Measurements from ENCODE around the gene NOX1.
A peak's percentile ranks its signal among the peaks of the same experiment; 100 is the strongest.
"Not testable (repeated sequence)": the region's sequence is repeated elsewhere in the genome, so short reads cannot be mapped to it uniquely, and the experiment has no call there.

Gene NOX1

GRCh38 chrX:100829730-100830129 lies 44.4 kb downstream of the NOX1 start:
- no peak overlapping the region for H3K4me3 ChIP-seq
- H3K27ac ChIP-seq, result peak overlapping the region in 3 of 21 experiments; percentile 21 to 64 (median 37)

GRCh38 chrX:100819837-100820666 lies 54.1 kb downstream of the NOX1 start, which contains the start of gene CSTF2:
Gene CSTF2, plus strand, starts transcription at chrX:100820391. Its CDS starts 26 bp downstream, at chrX:100820417.
- Histone ChIP-seq H3K27ac (peak within 1 kb of the TSS in 18 of 21 experiments; percentile 9 to 79 (median 59)), H3K4me3 (peak within 1 kb of the TSS; percentile 48 to 61 (median 58))

- peak overlapping the region in 17 of 21 experiments; percentile 9 to 79 (median 58) for H3K27ac ChIP-seq
- peak overlapping the region; percentile 48 to 61 (median 58) for H3K4me3 ChIP-seq
Observed at GRCh38 chrX:100819534-100819836, 54.7 kb downstream of the NOX1 start.

- Histone ChIP-seq H3K27ac (no peak overlapping the region), H3K4me3 (no peak overlapping the region)
Observed at GRCh38 chrX:100817340-100817739, 56.8 kb downstream of the NOX1 start.

- Histone ChIP-seq H3K27ac (no peak overlapping the region), H3K4me3 (no peak overlapping the region)
Observed at GRCh38 chrX:100812216-100813158, 61.7 kb downstream of the NOX1 start.

GRCh38 chrX:100808265-100808664 lies 65.9 kb downstream of the NOX1 start:
- not testable (repeated sequence) for H3K4me3 ChIP-seq, H3K27ac ChIP-seq

- Histone ChIP-seq H3K4me3 (no peak overlapping the region), H3K27ac (no peak overlapping the region)
Observed at GRCh38 chrX:100804780-100805179, 69.4 kb downstream of the NOX1 start.

GRCh38 chrX:100802843-100803242 lies 71.3 kb downstream of the NOX1 start:
- H3K4me3 ChIP-seq, result no peak overlapping the region
- H3K27ac ChIP-seq, result no peak overlapping the region

GRCh38 chrX:100798484-100799214 lies 75.5 kb downstream of the NOX1 start:
- H3K4me3 ChIP-seq, result no peak overlapping the region
- H3K27ac ChIP-seq, result no peak overlapping the region

GRCh38 chrX:100797359-100797758 lies 76.8 kb downstream of the NOX1 start:
- no peak overlapping the region for H3K27ac ChIP-seq

GRCh38 chrX:100796371-100796770 lies 77.8 kb downstream of the NOX1 start:
- H3K27ac ChIP-seq, H3K4me3 ChIP-seq: not testable (repeated sequence)

More at GRCh38 chrX:100797359-100797758, 76.8 kb downstream of the NOX1 start:
- no peak overlapping the region for H3K4me3 ChIP-seq
